ENCODE data around the gene DDAH1. TPM values are rescaled to one million over a fixed set of nuclear protein-coding genes. Genes with fewer than 3 reads are reported as not detected.

Gene DDAH1
- total and polyA plus RNA-seq, 7 donors: 11.5 to 43.2 (median 25.2) TPM

- no peak for DNase-seq
- no peak overlapping the region for H3K27ac ChIP-seq
- H3K4me3 ChIP-seq: no peak overlapping the region
- 72 to 80% methylated on average over 3 of the region's 3 CpGs for WGBS, 2 donors
- intact Hi-C loops (cut with DNase I): loop anchor here (5.0 kb wide), 1 partner anchor 86 kb away; no protein-coding TSS in a partner anchor
- peaks cover 0 to 26% (median 7%) of the 10 kb centered on the region in 4 donors for H3K4me1 ChIP-seq
- TF ChIP-seq POLR2AphosphoS5 (IDR thresholded peaks at IDR 0.05): no peak
- no peak for TF ChIP-seq POLR2A (IDR thresholded peaks at IDR 0.05)
- TF ChIP-seq CTCF (IDR thresholded peaks at IDR 0.05): no peak
- TF ChIP-seq EP300 (IDR thresholded peaks at IDR 0.05): no peak
- no peaks in the 10 kb centered on the region for H3K27me3 ChIP-seq
- H3K36me3 ChIP-seq: no peaks in the 10 kb centered on the region
- no peaks in the 10 kb centered on the region for H3K9me3 ChIP-seq
Measured at GRCh38 chr1:85366391-85367170, 98.4 kb downstream of the DDAH1 start.

- Histone ChIP-seq H3K27ac (no peak overlapping the region), H3K36me3 (no peaks in the 10 kb centered on the region), H3K4me1 (peaks cover 0 to 27% (median 10%) of the 10 kb centered on the region in 4 donors), H3K9me3 (no peaks in the 10 kb centered on the region), H3K4me3 (no peak overlapping the region), H3K27me3 (no peaks in the 10 kb centered on the region)
- WGBS, 2 donors: 76 to 79% methylated on average over 3 of the region's 3 CpGs
- DNase-seq: no peak
- intact Hi-C loops (cut with DNase I): loop anchor here (5.0 kb wide), 1 partner anchor 86 kb away; no protein-coding TSS in a partner anchor
- TF ChIP-seq POLR2A (IDR thresholded peaks at IDR 0.05) (no peak), POLR2AphosphoS5 (IDR thresholded peaks at IDR 0.05) (no peak), EP300 (IDR thresholded peaks at IDR 0.05) (no peak)
Measured at GRCh38 chr1:85365851-85366250, 99.1 kb downstream of the DDAH1 start.

- intact Hi-C loops (cut with DNase I): no loop called here
- no peak overlapping the region for H3K27ac ChIP-seq
- H3K4me3 ChIP-seq: no peak overlapping the region
- no peak for TF ChIP-seq EP300 (IDR thresholded peaks at IDR 0.05)
- TF ChIP-seq CTCF (IDR thresholded peaks at IDR 0.05): no peak
- no peak for TF ChIP-seq POLR2A (IDR thresholded peaks at IDR 0.05)
- TF ChIP-seq POLR2AphosphoS5 (IDR thresholded peaks at IDR 0.05): no peak
- no peaks in the 10 kb centered on the region for H3K9me3 ChIP-seq
- DNase-seq: no peak
- no peaks in the 10 kb centered on the region for H3K27me3 ChIP-seq
- peaks cover 0 to 41% (median 22%) of the 10 kb centered on the region in 4 donors for H3K4me1 ChIP-seq
- no peaks in the 10 kb centered on the region for H3K36me3 ChIP-seq
Measured at GRCh38 chr1:85363521-85363920, 101.4 kb downstream of the DDAH1 start.

GRCh38 chr1:85363092-85363491 is 101.9 kb downstream of the DDAH1 start:
- Histone ChIP-seq H3K27me3 (no peaks in the 10 kb centered on the region), H3K9me3 (no peaks in the 10 kb centered on the region), H3K36me3 (no peaks in the 10 kb centered on the region), H3K27ac (no peak overlapping the region), H3K4me3 (no peak overlapping the region), H3K4me1 (peaks cover 0 to 41% (median 22%) of the 10 kb centered on the region in 4 donors)
- intact Hi-C loops (cut with DNase I): no loop called here
- WGBS, 2 donors: 76 to 78% methylated on average over 1 of the region's 1 CpG
- DNase-seq: no peak
- TF ChIP-seq POLR2A (IDR thresholded peaks at IDR 0.05): no peak
- no peak for TF ChIP-seq EP300 (IDR thresholded peaks at IDR 0.05)
- no peak for TF ChIP-seq POLR2AphosphoS5 (IDR thresholded peaks at IDR 0.05)
- TF ChIP-seq CTCF (IDR thresholded peaks at IDR 0.05): no peak

GRCh38 chr1:85361606-85362296 is 103.2 kb downstream of the DDAH1 start:
- H3K4me3 ChIP-seq: no peak overlapping the region
- H3K27ac ChIP-seq: peak overlapping the region in 1 of 4 donors; percentile 63
- DNase-seq: no peak
- peaks cover 0 to 36% (median 21%) of the 10 kb centered on the region in 4 donors for H3K4me1 ChIP-seq
- no peaks in the 10 kb centered on the region for H3K9me3 ChIP-seq
- no peaks in the 10 kb centered on the region for H3K27me3 ChIP-seq
- TF ChIP-seq EP300 (IDR thresholded peaks at IDR 0.05) (no peak), CTCF (IDR thresholded peaks at IDR 0.05) (no peak), POLR2A (IDR thresholded peaks at IDR 0.05) (no peak), POLR2AphosphoS5 (IDR thresholded peaks at IDR 0.05) (no peak)
- intact Hi-C loops (cut with DNase I): no loop called here
- H3K36me3 ChIP-seq: no peaks in the 10 kb centered on the region

Data from sigmoid colon (tissue), 7 donors.